IPS-18a (cell line): ENCODE measurements around the gene TRIOBP.

Experiments
- H3K27ac ChIP-seq: one replicate; pipeline ENCODE4 v1.5.1; 2013; ENCODE audit warnings: low read length
- H3K27me3 ChIP-seq: one replicate; pipeline ENCODE4 v1.6.1; 2013; ENCODE audit warnings: mild to moderate bottlenecking, low read length; ENCODE audit not compliant: control insufficient read depth, insufficient read depth
- H3K36me3 ChIP-seq: one replicate; pipeline ENCODE4 v1.6.1; 2013; ENCODE audit warnings: low read depth, low read length; ENCODE audit not compliant: control insufficient read depth
- H3K4me1 ChIP-seq: one replicate; pipeline ENCODE4 v1.6.1; 2013; ENCODE audit warnings: low read depth, low read length; ENCODE audit not compliant: control insufficient read depth
- H3K4me3 ChIP-seq: one replicate; pipeline ENCODE4 v1.5.1; 2013; ENCODE audit warnings: low read length
- H3K9ac ChIP-seq: one replicate; pipeline ENCODE4 v1.6.1; 2013; ENCODE audit warnings: mild to moderate bottlenecking, low read length, moderate library complexity
- H3K9me3 ChIP-seq: one replicate; pipeline ENCODE4 v1.6.1; 2013; ENCODE audit warnings: low read depth, low read length; ENCODE audit not compliant: control insufficient read depth

Gene TRIOBP

GRCh38 chr22:37807410-37808293 lies 110.8 kb downstream of the TRIOBP start, which contains the start of gene GCAT:
Gene GCAT, plus strand, starts transcription at chr22:37807934. Its CDS starts 34 bp downstream, at chr22:37807968.
- Histone ChIP-seq H3K36me3 (no peaks in the 10 kb centered on the region), H3K4me3 (peak within 1 kb of the TSS; percentile 82), H3K4me1 (peaks cover 34% of the 10 kb centered on the region), H3K9me3 (no peaks in the 10 kb centered on the region), H3K9ac (peak within 1 kb of the TSS; percentile 67), H3K27me3 (peaks cover 59% of the 10 kb centered on the region), H3K27ac (no peak within 1 kb of the TSS)

- no peaks in the 10 kb centered on the region for H3K36me3 ChIP-seq
- no peaks in the 10 kb centered on the region for H3K9me3 ChIP-seq
- H3K27ac ChIP-seq = no peak overlapping the region
- peaks cover 52% of the 10 kb centered on the region for H3K27me3 ChIP-seq
- H3K4me3 ChIP-seq = peak overlapping the region; percentile 82
- H3K9ac ChIP-seq = peak overlapping the region; percentile 67
- H3K4me1 ChIP-seq = peaks cover 30% of the 10 kb centered on the region
Observed at GRCh38 chr22:37808294-37808657, 111.4 kb downstream of the TRIOBP start.

- H3K9ac ChIP-seq = no peak overlapping the region
- H3K27me3 ChIP-seq = peaks cover 38% of the 10 kb centered on the region
- peaks cover under 1% of the 10 kb centered on the region for H3K36me3 ChIP-seq
- H3K27ac ChIP-seq = no peak overlapping the region
- H3K4me3 ChIP-seq = no peak overlapping the region
- no peaks in the 10 kb centered on the region for H3K9me3 ChIP-seq
- peaks cover 20% of the 10 kb centered on the region for H3K4me1 ChIP-seq
Observed at GRCh38 chr22:37809672-37810333, 113.0 kb downstream of the TRIOBP start.

GRCh38 chr22:37811867-37812266 lies 115.0 kb downstream of the TRIOBP start:
- H3K9ac ChIP-seq = no peak overlapping the region
- peaks cover 19% of the 10 kb centered on the region for H3K27me3 ChIP-seq
- no peak overlapping the region for H3K4me3 ChIP-seq
- H3K36me3 ChIP-seq = peaks cover 5% of the 10 kb centered on the region
- no peaks in the 10 kb centered on the region for H3K9me3 ChIP-seq
- H3K27ac ChIP-seq = no peak overlapping the region
- H3K4me1 ChIP-seq = peaks cover 5% of the 10 kb centered on the region

GRCh38 chr22:37812869-37813678 lies 116.2 kb downstream of the TRIOBP start:
- H3K9ac ChIP-seq = no peak overlapping the region
- H3K4me3 ChIP-seq = no peak overlapping the region
- H3K36me3 ChIP-seq = peaks cover 5% of the 10 kb centered on the region
- H3K27ac ChIP-seq = no peak overlapping the region
- peaks cover 6% of the 10 kb centered on the region for H3K4me1 ChIP-seq
- H3K27me3 ChIP-seq = peaks cover 15% of the 10 kb centered on the region
- no peaks in the 10 kb centered on the region for H3K9me3 ChIP-seq

- H3K4me1 ChIP-seq = peaks cover 8% of the 10 kb centered on the region
- H3K27me3 ChIP-seq = peaks cover 24% of the 10 kb centered on the region
- no peaks in the 10 kb centered on the region for H3K9me3 ChIP-seq
- no peak overlapping the region for H3K9ac ChIP-seq
- no peak overlapping the region for H3K4me3 ChIP-seq
- peaks cover 5% of the 10 kb centered on the region for H3K36me3 ChIP-seq
- H3K27ac ChIP-seq = no peak overlapping the region
Observed at GRCh38 chr22:37815593-37815992, 118.7 kb downstream of the TRIOBP start.

- peaks cover 8% of the 10 kb centered on the region for H3K4me1 ChIP-seq
- no peaks in the 10 kb centered on the region for H3K9me3 ChIP-seq
Observed at GRCh38 chr22:37816543-37817180, 119.8 kb downstream of the TRIOBP start.

GRCh38 chr22:37817705-37818408 lies 121.0 kb downstream of the TRIOBP start:
- H3K4me3 ChIP-seq = peak overlapping the region; percentile 60
- H3K9ac ChIP-seq = peak overlapping the region; percentile 53
- peaks cover 17% of the 10 kb centered on the region for H3K4me1 ChIP-seq
- H3K36me3 ChIP-seq = peaks cover 5% of the 10 kb centered on the region
- peak overlapping the region; percentile 60 for H3K27ac ChIP-seq
- no peaks in the 10 kb centered on the region for H3K9me3 ChIP-seq
- peaks cover 36% of the 10 kb centered on the region for H3K27me3 ChIP-seq

More at GRCh38 chr22:37816543-37817180, 119.8 kb downstream of the TRIOBP start:
- H3K9ac ChIP-seq = no peak overlapping the region
- H3K27ac ChIP-seq = no peak overlapping the region
- H3K27me3 ChIP-seq = peaks cover 31% of the 10 kb centered on the region
- peaks cover 5% of the 10 kb centered on the region for H3K36me3 ChIP-seq
- no peak overlapping the region for H3K4me3 ChIP-seq

- Histone ChIP-seq H3K4me1 (peaks cover 21% of the 10 kb centered on the region), H3K4me3 (peak overlapping the region; percentile 60), H3K9ac (peak overlapping the region; percentile 53), H3K36me3 (peaks cover 5% of the 10 kb centered on the region), H3K9me3 (no peaks in the 10 kb centered on the region), H3K27me3 (peaks cover 43% of the 10 kb centered on the region), H3K27ac (no peak overlapping the region)
Observed at GRCh38 chr22:37818409-37819104, 121.7 kb downstream of the TRIOBP start.

GRCh38 chr22:37819105-37819433 lies 122.2 kb downstream of the TRIOBP start:
- H3K4me3 ChIP-seq = peak overlapping the region; percentile 60

More at GRCh38 chr22:37819105-37819433, 122.2 kb downstream of the TRIOBP start:
- H3K27me3 ChIP-seq = peaks cover 48% of the 10 kb centered on the region
- peaks cover 21% of the 10 kb centered on the region for H3K4me1 ChIP-seq
- no peak overlapping the region for H3K9ac ChIP-seq
- H3K36me3 ChIP-seq = peaks cover 5% of the 10 kb centered on the region
- no peak overlapping the region for H3K27ac ChIP-seq
- no peaks in the 10 kb centered on the region for H3K9me3 ChIP-seq
